ENCODE results near the gene IGDCC3.

The IGDCC3 gene

GRCh38 chr15:65285291-65286068 lies 92.3 kb downstream of the IGDCC3 start:
- no peak for DNase-seq

GRCh38 chr15:65278480-65278879 lies 99.3 kb downstream of the IGDCC3 start:
- DNase-seq: no peak

All from activated CD8-positive, alpha-beta memory T cell treated with anti-CD3 and anti-CD28 coated beads for 24 hours (primary cell).